NCI-H2227 treated with DMSO at 0.1 percent for 48 hours (cell line): Measurements from ENCODE around the gene CA6.
"Not testable (repeated sequence)": the region's sequence is repeated elsewhere in the genome, so short reads cannot be mapped to it uniquely, and the experiment has no call there.

Experiments
- DNase-seq: peaks from one replicate; lab custom pipeline; 2025; lab: John Stamatoyannopoulos, UW

The CA6 gene

DNA sequence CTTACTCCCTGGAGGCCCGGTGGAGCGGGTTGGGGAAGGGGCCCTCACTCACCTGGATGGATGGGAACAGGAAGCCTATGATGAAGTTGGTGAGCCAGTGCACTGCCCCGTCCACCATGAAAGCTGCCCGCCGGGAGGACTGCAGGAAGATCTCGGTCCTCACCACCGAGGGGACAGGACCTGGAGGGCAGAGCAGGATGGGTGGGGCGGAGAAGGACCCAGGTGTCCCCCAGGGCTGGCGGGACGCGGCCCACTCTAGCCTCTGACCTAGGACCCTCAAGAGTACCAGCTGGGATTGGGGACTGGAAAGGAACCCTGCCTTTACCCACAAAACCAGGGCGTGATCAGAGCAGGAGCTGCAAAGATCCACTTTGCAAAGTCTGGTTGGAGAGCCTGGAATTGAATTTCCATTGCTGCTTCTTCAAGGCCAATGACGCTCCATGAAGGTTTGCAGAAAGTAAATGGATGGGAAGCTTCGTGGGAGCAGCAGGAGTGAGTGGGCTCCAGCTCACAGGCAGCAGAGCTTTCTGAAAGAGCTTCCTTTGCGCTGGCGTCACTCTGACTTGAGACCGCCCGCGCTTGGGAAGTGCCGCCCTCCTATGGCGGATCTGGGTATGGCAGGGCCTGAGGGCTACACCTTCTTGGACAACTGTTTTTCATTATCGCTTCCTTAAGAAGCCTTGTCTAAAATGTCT, 59.2 kb downstream of the CA6 start:
- no peak for DNase-seq

DNA sequence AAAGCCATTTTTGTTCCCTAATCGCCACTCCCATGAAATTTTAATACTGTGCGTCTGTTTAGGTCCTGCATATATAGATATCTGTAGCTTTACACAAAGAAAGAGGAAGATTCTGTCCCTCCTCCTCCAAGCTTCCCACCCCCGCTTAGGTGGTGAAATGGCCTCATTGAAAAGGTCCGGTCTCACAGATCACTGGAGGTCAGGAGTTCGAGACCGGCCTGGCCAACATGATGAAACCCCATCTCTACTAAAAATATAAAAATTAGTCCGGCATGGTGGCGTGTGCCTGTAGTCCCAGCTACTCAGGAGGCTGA, 59.7 kb downstream of the CA6 start:
- DNase-seq = no peak

DNA sequence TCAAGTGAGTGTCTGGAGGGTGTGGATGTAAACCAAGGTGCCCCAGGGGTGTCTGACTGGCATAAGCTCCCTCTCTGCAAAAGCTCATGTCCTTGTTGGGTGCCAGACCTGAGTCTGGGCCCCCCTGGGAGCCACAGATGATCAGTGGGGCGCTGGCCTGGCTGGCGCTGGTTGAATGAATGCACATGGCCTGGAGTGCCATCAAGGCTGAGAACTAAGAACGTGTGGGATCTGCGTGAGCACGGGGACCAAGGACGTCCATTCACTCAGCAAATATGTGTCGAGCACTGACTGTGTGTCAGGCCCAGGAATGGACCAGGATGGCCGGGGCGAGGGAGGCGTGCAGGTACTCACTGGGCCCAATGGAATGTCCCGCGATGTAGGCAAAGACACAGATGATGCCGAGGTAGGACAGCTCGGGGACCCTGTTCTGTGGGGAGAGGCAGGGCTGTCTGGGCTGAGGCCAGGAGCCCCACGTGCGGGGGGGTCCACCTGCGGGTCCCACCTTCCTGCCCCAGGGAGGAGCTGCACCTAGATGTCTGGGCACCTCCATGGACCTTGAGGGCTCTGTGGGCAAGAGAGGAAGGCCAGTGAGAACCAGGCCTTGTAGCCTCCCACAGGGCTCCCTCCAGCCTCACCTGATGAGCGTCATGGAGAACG, 61.4 kb downstream of the CA6 start:
- no peak for DNase-seq

DNA sequence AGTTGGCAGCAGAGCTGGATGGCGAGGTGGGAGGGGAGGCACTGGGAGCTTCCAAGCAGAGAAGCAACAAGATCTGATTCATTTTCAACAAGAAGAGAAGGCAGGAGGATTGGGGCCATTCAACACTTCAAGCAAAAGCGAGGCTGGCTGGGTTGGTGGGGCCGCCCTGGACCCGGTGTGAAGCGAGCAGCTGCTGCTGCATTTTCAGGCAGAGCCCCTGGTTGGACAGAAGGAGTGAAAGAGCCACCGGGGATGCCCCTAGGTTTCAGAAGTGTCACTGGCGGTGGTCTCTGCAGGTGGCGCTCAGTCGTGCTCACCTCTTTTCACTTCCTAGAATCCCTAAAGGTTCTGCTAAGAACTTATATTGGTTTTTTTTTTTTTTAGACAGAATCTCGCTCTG, 62.6 kb downstream of the CA6 start:
- DNase-seq = no peak

DNA sequence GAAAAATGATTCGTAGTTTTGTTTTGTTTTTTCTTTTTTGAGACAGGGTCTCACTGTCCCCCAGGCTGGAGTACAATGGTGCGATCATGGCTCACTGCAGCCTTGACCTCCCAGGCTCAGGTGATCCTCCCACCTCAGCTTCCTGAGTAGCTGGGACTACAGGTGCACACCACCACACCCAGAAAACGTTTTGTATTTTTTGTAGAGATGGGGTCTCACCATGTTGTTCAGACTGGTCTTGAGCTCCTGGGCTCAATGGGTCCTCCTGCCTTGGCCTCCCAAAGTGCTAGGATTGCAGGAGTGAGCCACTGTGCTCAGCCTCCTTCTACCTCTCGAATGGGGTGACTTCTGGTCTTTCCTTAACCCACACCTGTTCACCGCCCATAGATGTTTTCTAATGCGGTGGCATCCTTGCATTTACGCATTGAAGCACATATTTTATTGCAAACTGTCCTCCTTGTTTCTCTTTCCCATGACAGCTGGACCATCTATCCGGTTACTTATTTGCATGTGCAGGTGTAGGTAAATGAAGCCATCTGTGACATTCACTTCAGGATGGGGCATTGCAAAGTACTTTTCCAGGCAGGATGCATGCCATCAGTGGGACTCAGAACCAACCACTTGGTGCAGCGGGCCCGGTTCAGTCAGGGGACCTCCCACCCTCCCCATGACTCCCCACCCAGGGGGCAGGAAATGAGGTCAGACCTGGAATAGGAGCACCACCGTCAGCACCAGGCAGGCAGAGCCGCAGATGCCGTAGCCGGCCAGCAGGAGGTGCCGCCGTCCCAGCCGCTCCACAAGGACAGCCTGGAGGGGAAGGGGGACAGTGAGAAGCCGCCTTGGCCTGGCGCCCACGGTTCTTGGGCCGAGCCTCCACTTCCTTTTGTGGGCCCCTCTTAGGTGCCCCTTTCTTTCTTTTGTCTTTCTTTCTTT, 64.0 kb downstream of the CA6 start:
- DNase-seq = no peak

DNA sequence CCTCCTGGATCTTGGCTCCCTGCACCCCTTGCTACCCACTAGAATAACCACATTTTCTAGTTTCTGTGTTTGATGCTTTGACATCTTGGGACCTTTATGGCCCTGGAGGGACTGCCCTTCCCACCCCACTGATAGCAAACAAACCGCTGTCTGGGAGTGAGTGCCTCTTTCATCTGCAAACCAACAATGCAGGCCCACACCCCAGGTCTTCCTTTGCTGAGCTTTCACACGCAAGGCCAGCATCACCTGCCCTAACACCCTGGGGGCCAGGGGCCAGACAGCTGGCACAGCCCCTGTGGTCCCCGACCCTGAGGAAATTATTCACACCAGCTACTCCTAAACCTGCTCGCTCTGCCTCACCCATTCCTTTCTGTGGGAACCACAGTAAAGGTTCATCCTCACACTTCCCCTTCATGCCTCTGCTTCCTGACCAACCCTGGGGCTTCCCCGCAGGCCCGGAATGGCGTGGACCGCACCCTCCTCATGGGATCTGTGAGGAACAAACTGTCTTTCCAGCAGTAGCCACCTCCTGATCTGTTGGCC, 65.2 kb downstream of the CA6 start:
- DNase-seq = no peak

DNA sequence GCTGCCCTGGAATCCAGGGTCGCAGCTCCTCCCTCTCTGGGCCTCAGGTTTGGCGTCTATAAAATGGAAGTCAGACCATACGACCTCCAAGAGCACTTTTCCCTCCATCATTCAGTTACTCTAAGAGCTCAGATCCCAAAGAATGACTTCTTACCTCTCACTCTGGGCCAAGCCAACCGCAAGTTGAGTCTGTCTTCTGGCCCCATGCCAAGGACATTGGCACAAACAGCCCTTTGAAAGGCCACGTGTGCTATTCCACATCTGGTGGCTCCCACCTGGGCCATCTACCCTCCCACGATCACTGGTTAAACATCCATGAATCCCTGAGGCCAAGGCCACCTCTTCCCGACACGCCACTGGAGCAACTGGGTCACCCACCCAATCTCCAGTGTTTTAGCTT, 68.2 kb downstream of the CA6 start:
- no peak for DNase-seq

DNA sequence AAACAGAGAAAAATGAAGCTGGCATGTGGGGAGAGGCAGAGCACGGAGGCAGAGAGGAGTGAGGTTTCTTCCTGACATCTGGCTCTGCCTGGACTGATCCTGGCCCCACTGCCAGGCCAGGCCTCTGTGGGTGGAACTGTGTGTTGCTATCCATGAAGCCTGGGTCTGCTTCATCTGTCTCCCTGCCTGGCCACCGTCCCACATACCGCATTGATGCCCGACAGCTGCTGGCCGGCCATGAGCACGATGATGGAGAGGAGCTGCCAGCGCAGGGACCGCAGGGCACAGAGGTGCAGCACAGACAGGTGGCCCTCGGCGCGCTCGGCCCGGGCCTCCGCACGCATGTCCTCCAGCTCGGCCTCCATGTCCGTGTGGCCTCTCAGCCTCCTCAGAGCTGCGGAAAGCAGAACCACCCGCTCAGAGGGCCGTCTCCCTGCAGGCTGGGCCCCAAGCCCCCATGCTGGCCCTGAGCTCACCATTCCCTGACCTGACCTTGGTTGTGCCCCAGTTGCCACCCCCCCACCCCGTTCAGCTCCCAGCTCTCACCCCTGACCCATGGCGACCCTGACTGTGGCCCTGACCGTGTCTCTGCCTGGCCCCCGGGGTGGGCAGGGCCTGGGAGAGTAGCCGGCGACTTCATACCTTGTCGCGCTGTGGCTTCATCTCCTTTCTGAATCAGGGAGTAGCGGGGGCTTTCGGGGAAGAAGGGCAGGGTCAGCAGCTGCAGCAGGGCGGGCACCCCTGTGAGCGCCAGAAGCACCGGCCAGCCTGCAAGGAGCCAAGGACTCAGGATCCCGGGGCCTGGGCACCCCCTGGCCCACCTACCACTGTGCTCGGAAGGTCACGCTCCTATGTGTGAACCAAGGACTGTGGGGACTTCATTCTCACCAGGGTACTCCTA, 69.1 kb downstream of the CA6 start:
- no peak for DNase-seq

DNA sequence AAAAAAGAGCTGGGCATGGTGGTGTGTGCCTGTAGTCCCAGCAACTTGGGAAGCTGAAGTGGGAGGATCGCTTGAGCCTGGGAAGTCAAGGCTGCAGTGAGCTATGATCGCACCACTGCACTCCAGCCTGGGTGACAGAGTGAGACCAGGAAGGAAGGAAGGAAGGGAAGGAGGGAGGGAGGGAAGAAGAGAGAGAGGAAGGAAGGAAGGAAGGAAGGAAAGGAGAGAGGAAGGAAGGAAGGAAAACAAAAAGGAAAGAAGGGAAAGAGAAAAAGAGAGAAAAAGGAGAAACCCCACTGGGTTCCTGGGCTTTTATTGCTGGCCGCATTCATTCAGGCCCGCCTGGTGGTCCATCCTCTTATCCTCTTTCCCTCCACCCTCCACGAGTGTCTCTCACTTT, 70.8 kb downstream of the CA6 start:
- no peak for DNase-seq

DNA sequence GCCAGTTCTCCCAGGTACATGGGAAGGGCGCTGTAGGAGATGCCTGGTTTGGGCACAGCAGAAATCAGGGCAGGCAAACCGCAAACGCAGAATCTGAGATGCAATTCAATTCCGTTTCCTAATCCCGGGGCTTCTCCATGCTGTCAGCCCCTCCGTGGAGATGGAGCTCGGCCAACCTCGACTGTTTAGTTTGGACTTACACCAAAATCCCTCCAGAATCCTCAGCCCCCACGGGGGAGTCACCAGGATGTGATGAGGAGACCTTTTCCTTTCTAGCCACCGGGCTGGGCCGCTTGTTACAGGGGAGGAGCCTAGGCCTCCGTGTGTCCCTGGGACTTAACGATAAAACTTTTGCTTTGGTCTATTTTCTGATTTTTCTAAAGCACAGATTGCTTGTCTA, 72.7 kb downstream of the CA6 start:
- no peak for DNase-seq

DNA sequence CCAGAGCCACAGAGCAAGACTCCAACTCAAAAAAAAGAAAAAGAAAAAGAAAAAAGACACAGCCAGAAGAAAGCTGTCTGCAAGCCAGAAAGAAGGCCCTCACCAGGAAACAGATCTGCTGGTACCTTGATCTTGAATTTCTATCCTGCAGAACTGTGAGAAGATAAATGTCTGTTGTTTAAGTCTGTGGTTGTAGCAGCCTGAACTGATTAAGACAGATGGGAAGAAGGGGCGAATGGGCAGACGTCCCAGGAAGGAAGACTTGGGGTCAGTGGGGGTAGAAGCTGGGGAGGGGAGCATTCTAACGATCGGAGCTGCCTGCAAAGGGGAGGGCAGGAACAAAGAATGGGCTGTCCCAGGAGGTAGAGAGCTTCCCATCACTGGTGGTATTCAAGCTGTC, 74.2 kb downstream of the CA6 start:
- no peak for DNase-seq

DNA sequence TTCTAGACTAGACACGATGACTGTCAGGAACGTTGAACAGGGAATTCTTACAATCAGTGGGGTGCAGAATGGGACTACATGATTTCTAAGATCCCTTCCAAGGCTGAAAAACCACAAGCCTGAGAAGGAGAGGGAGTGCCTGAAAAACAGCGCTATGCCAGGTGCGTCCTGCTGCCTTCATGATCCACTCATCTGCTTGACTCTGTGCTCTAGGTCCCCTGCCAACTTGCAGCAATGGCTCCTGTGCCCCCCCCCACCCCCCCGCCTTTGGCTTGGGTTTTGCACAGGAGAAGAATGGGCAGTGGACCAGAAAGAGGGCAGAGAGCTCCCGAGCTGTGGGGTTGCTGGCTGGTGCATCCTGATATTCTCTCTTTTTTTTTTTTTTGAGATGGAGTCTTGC, 74.6 kb downstream of the CA6 start:
- no peak for DNase-seq

DNA sequence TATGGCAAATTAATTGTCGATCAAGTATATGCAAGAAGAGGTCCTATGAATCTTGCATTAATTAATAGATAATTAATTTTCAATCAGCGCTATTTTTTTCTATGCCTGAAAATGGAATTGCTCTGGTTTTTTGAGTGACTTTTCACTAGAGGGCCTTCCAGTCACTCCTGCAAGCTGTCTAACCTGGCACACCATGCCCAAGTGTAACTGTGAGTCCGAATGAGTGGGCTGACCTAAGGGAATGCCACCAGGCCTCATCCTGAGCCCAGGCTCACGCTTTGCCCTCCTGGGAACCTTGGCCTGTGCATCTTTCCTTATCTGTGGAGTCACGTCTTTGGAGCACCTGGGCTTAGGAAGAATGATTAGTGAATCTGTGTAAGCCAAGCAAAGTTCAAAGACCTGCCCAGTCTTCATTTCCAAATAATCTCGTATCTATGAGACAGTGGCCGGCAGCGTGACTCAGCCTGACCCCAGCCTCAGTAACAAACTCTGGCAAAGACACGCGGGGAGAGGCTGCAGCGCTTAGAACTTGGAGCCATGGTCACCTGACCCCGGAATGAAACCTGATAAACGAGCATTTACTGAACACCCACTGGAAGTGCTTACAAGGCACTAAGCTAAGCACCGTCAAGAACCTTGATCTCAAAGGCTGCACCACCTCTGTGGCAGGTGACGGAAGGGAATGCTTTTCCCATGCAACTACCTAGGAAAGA, 76.5 kb downstream of the CA6 start:
- DNase-seq = not testable (repeated sequence)

DNA sequence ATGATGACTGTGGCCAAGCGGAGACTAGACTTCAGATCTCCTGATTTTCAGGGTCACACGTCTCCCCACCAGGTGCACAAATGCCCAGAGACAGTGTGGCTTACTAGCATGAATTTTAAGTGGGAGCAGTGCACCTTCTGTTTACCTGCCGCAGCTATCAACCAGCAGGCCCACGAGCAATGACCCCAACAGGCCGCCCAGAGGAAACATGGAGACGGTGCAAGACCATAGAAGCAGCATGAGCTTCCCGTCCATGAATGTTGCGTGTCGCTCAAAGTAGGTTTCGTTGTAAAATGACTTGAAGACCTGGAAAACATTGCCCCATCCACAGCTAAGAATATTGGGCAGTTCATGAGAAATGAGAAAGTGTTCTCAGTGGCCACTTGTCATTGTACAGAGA, 77.1 kb downstream of the CA6 start:
- DNase-seq = no peak
